Stimulated activated naive B cell treated with anti-CD40 and anti-IgM and Interleukin-4, amounts not matched to agents 10 μg/mL and 1 μg/mL and 100 μg/mL, for 72 hours (primary cell): ENCODE results near the gene RBBP7.
"Not testable (repeated sequence)": the region's sequence is repeated elsewhere in the genome, so short reads cannot be mapped to it uniquely, and the experiment has no call there.

Source experiments
- ATAC-seq, 2 donors: fragments of 150-1000 bp; cut with Tn5 transposase; replicated peaks; 2 replicates each; pipeline ENCODE4 v1.10.0; 2021; ENCODE audit warnings: moderate library complexity in 1 of 2
- DNase-seq: peaks from one replicate; pipeline ENCODE4 v3.0.0; 2021
- H3K27ac Mint-ChIP-seq: one replicate; pipeline ENCODE4 v1.8.0; 2022; ENCODE audit warnings: mild to moderate bottlenecking, mixed read lengths
- H3K27me3 Mint-ChIP-seq, 2 donors: one replicate each; pipeline ENCODE4 v1.8.0; 2022; ENCODE audit warnings: mixed read lengths in 2 of 2
- H3K36me3 Mint-ChIP-seq, 2 donors: one replicate each; pipeline ENCODE4 v1.8.0; 2022; ENCODE audit warnings: mixed read lengths in 2 of 2, mild to moderate bottlenecking in 1 of 2
- H3K4me1 Mint-ChIP-seq, 2 donors: one replicate each; pipeline ENCODE4 v1.8.0; 2022; ENCODE audit warnings: mixed read lengths in 2 of 2, mild to moderate bottlenecking in 1 of 2
- H3K4me3 Mint-ChIP-seq, 2 donors: one replicate each; pipeline ENCODE4 v1.8.0; 2022; ENCODE audit warnings: mild to moderate bottlenecking in 2 of 2, mixed read lengths in 2 of 2, moderate library complexity in 1 of 2
- H3K9me3 Mint-ChIP-seq, 2 donors: one replicate each; pipeline ENCODE4 v1.8.0; 2022; ENCODE audit warnings: mixed read lengths in 2 of 2, mild to moderate bottlenecking in 1 of 2

Gene RBBP7

DNA sequence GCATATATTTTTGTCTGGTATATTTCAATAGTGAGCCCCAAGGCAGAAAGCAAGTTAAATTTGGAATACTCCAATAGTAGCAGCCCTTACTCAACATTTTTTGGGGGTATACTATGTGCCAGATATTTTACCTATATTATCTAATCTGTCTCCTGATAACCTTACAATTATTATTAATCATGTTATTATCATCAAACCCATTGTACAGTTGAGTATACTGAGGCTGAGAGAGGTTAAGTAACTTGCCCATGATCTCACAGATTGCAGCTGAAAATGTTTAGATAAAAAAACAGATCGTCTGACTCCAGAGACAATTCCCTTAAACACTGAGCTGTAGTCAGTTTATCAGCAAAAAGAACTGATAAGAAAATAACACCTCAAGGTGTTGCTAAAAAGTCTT, 6.5 kb upstream of the RBBP7 start:
- Mint-ChIP-seq H3K9me3 (no peaks in the 10 kb centered on the region), H3K4me3 (no peak overlapping the region), H3K4me1 (peaks cover 3 to 5% of the 10 kb centered on the region in 2 donors), H3K36me3 (no peaks in the 10 kb centered on the region), H3K27ac (no peak overlapping the region), H3K27me3 (peaks cover 0 to 24% of the 10 kb centered on the region in 2 donors)
- DNase-seq (no peak), ATAC-seq (no peak)

DNA sequence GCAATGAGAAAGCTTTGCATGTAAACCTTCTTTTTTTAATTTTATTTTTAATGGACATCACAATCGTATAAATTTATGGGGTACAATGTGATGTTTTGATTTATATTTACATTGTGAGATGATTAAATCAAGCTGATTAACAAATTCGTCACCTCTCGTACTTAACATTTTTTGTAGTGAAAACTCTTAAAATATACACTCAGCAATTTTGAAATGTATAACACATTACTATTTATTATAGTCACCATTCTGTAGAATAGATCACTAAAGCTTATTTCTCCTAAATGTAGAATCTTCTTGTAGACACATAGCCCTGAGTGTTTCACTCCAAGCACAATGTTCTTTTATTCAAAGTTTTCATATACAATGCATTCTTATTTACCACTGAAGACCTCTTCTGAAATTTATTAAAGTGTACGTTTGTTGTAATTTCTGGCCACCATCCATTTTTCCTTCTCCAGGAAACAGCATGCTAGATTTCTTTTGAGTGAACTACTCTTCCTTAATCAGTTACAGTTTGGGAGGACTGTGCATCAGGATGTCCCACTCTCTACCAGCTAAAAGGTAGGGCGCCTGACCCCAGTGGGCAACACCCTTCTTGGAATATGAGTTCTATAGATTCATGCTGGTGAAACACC, 4.4 kb upstream of the RBBP7 start:
- H3K36me3 Mint-ChIP-seq, result peaks cover 0 to 4% of the 10 kb centered on the region in 2 donors
- no peak overlapping the region for H3K4me3 Mint-ChIP-seq
- peaks cover 0 to 19% of the 10 kb centered on the region in 2 donors for H3K27me3 Mint-ChIP-seq
- H3K9me3 Mint-ChIP-seq, result no peaks in the 10 kb centered on the region
- no peak overlapping the region for H3K27ac Mint-ChIP-seq
- no peak for DNase-seq
- peaks cover 5 to 11% of the 10 kb centered on the region in 2 donors for H3K4me1 Mint-ChIP-seq
- ATAC-seq, result no peak

DNA sequence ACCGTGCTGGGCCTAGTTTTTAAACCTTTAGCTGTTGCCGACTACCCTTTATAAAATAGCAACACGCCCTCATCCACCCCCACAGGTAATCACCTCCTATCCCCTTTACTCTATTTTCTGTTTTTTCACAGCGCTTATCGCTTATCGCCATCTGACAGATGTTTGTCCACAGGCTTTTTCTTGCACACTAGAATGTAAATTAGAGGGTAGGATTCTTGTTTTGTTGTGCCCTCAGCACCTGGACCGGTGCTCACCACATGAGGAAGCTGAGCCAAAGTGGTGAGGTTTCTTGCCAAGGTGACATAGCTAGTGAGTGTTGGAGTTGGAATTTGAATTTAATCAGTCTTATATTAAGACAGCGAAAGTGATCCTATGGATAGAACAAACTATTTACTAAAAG, 2.9 kb upstream of the RBBP7 start:
- no peak for DNase-seq
- no peak for ATAC-seq
- Mint-ChIP-seq H3K9me3 (no peaks in the 10 kb centered on the region), H3K27me3 (peaks cover 0 to 23% of the 10 kb centered on the region in 2 donors), H3K27ac (peak overlapping the region; percentile 25), H3K4me1 (peaks cover 14 to 18% of the 10 kb centered on the region in 2 donors), H3K4me3 (no peak overlapping the region), H3K36me3 (peaks cover 5 to 11% of the 10 kb centered on the region in 2 donors)

GRCh38 chrX:16870862-16871815, 977 bp upstream of the RBBP7 start:
- DNase-seq, result peak; percentile 17
- Mint-ChIP-seq H3K4me1 (peaks cover 14 to 20% of the 10 kb centered on the region in 2 donors), H3K4me3 (peak overlapping the region; percentile 97), H3K27ac (peak overlapping the region; percentile 96), H3K27me3 (peaks cover 0 to 22% of the 10 kb centered on the region in 2 donors), H3K9me3 (no peaks in the 10 kb centered on the region), H3K36me3 (peaks cover 5 to 15% of the 10 kb centered on the region in 2 donors)
- peak; percentile 14 for ATAC-seq

- ATAC-seq (peak; percentile 56 to 57), DNase-seq (no peak)
- Mint-ChIP-seq H3K4me3 (peak overlapping the region; percentile 97), H3K4me1 (peaks cover 14 to 20% of the 10 kb centered on the region in 2 donors), H3K36me3 (peaks cover 9 to 20% of the 10 kb centered on the region in 2 donors), H3K27ac (peak overlapping the region; percentile 99), H3K9me3 (no peaks in the 10 kb centered on the region), H3K27me3 (peaks cover 0 to 10% of the 10 kb centered on the region in 2 donors)
Observed at GRCh38 chrX:16869393-16870094, 618 bp downstream of the RBBP7 start.

GRCh38 chrX:16868920-16869319, 1.2 kb downstream of the RBBP7 start:
- ATAC-seq (no peak), DNase-seq (no peak)
- Mint-ChIP-seq H3K4me3 (peak overlapping the region; percentile 84 to 87), H3K27me3 (peaks cover 0 to 10% of the 10 kb centered on the region in 2 donors), H3K27ac (peak overlapping the region; percentile 87), H3K4me1 (peaks cover 14 to 20% of the 10 kb centered on the region in 2 donors), H3K9me3 (no peaks in the 10 kb centered on the region), H3K36me3 (peaks cover 9 to 20% of the 10 kb centered on the region in 2 donors)

DNA sequence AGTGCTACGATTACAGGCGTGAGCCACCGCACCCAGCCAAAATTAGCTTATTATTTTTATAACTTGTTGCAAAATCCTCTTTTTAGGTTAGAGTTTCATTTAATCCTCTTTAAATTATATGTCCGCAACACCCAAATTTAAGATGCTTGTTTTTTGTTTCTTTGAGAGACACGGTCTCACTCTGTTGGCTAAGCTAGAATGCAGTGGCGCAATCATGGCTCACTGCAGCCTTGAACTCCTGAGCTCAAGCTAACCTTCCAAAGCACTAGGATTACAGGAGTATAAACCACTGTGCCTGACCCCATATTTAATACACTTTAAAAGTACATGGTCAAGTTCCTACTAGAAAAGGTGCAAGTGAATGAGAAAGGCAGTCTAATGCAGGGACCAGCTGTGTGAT, 2.2 kb downstream of the RBBP7 start:
- Mint-ChIP-seq H3K4me1 (peaks cover 10 to 17% of the 10 kb centered on the region in 2 donors), H3K9me3 (no peaks in the 10 kb centered on the region), H3K4me3 (peak overlapping the region in 1 of 2 donors; percentile 21), H3K27me3 (peaks cover 0 to 6% of the 10 kb centered on the region in 2 donors), H3K27ac (no peak overlapping the region), H3K36me3 (peaks cover 9 to 26% of the 10 kb centered on the region in 2 donors)
- DNase-seq (no peak), ATAC-seq (no peak)

- no peak for ATAC-seq
- no peaks in the 10 kb centered on the region for H3K27me3 Mint-ChIP-seq
- H3K4me3 Mint-ChIP-seq, result no peak overlapping the region
- no peaks in the 10 kb centered on the region for H3K9me3 Mint-ChIP-seq
- no peak overlapping the region for H3K27ac Mint-ChIP-seq
- peaks cover 13 to 36% of the 10 kb centered on the region in 2 donors for H3K36me3 Mint-ChIP-seq
- H3K4me1 Mint-ChIP-seq, result peaks cover 0 to 4% of the 10 kb centered on the region in 2 donors
- no peak for DNase-seq
Observed at GRCh38 chrX:16862829-16863228, 7.3 kb downstream of the RBBP7 start.

DNA sequence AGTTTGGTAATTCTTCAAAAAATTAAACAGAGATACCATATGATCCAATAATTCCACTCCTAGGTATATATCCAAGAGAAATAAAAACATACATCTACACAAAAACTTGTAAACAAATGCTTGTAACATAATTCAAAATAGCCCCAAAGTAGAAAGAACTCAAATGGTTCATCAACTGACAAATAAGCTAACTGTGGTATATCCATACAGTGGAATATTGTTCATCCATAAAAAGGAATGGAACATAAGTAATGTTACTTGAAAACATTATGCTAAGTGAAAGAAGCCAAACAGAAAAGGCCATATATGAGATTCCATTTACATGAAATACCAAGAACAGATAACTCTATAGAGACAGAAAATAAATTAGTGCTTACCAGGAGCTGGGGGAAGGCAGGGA, 13.4 kb downstream of the RBBP7 start:
- Mint-ChIP-seq H3K4me3 (no peak overlapping the region), H3K27ac (no peak overlapping the region), H3K4me1 (peaks cover 8 to 19% of the 10 kb centered on the region in 2 donors), H3K27me3 (no peaks in the 10 kb centered on the region), H3K36me3 (peaks cover 26 to 54% of the 10 kb centered on the region in 2 donors), H3K9me3 (peaks cover 0 to 5% of the 10 kb centered on the region in 2 donors)
- no peak for DNase-seq
- no peak for ATAC-seq

GRCh38 chrX:16856076-16856404, 14.1 kb downstream of the RBBP7 start:
- DNase-seq (peak; percentile 10), ATAC-seq (peak; percentile 72 to 81)
- not testable (repeated sequence) for H3K9me3 Mint-ChIP-seq, H3K4me3 Mint-ChIP-seq, H3K27me3 Mint-ChIP-seq
- Mint-ChIP-seq H3K27ac (peak overlapping the region; percentile 87), H3K4me1 (peaks cover 8 to 19% of the 10 kb centered on the region in 2 donors), H3K36me3 (peaks cover 26 to 53% of the 10 kb centered on the region in 2 donors)

DNA sequence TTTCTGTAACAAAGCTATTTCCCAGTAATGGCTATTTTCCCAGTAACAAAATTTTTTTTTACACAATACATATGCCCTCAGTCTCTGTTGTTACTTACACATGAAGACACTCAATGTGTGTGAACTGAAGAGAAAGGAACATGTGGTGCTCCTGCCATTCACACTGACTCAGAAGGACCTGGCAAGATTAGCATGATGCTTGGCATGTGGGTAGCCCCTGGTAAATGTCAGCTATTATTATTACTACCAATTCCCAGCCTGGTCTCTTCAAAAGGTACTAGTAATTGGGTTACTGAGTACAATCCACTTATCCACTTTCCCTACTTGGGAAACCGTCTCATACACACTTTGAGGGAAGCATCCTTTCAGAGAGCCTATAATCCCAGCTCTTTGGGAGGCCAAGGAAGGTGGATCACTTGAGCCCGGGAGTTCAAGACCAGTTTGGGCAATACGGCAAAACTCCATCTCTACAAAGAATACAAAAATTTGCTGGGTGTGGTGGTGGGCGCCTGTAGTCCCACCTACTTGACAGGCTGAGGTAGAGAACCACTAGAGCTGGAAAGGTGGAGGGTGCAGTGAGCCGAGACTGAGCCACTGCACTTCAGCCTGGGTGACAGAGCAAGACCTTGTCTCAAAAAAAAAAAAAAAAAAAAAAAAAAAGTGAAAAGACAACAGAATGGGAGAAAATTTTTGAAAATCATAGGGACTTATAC, 14.6 kb downstream of the RBBP7 start:
- Mint-ChIP-seq H3K36me3 (peaks cover 26 to 53% of the 10 kb centered on the region in 2 donors), H3K27ac (peak overlapping the region; percentile 65), H3K27me3 (no peaks in the 10 kb centered on the region), H3K4me3 (peak overlapping the region in 1 of 2 donors; percentile 41), H3K4me1 (peaks cover 8 to 19% of the 10 kb centered on the region in 2 donors), H3K9me3 (peaks cover 0 to 5% of the 10 kb centered on the region in 2 donors)
- peak; percentile 78 to 83 for ATAC-seq
- no peak for DNase-seq

GRCh38 chrX:16853537-16853936, 16.6 kb downstream of the RBBP7 start:
- peaks cover 0 to 5% of the 10 kb centered on the region in 2 donors for H3K9me3 Mint-ChIP-seq
- H3K4me1 Mint-ChIP-seq, result peaks cover 7 to 19% of the 10 kb centered on the region in 2 donors
- ATAC-seq, result no peak
- peaks cover 18 to 48% of the 10 kb centered on the region in 2 donors for H3K36me3 Mint-ChIP-seq
- H3K27me3 Mint-ChIP-seq, result no peaks in the 10 kb centered on the region
- DNase-seq, result no peak
- no peak overlapping the region for H3K4me3 Mint-ChIP-seq
- H3K27ac Mint-ChIP-seq, result no peak overlapping the region

- Mint-ChIP-seq H3K4me3 (no peak overlapping the region), H3K9me3 (peaks cover 0 to 5% of the 10 kb centered on the region in 2 donors), H3K4me1 (peaks cover 7 to 19% of the 10 kb centered on the region in 2 donors), H3K27ac (no peak overlapping the region), H3K27me3 (no peaks in the 10 kb centered on the region), H3K36me3 (peaks cover 18 to 52% of the 10 kb centered on the region in 2 donors)
- no peak for ATAC-seq
- no peak for DNase-seq
Observed at GRCh38 chrX:16852617-16853179, 17.5 kb downstream of the RBBP7 start.
